ENCODE measurements around the gene NDUFB10. TPM values are rescaled to one million over a fixed set of nuclear protein-coding genes. Genes with fewer than 3 reads are reported as not detected.
A peak's percentile ranks its signal among the peaks of the same experiment; 100 is the strongest.
"Not testable (repeated sequence)": the region's sequence is repeated elsewhere in the genome, so short reads cannot be mapped to it uniquely, and the experiment has no call there.

The NDUFB10 gene
- total RNA-seq, 1 donor from 2014 or later, result 128 TPM

DNA sequence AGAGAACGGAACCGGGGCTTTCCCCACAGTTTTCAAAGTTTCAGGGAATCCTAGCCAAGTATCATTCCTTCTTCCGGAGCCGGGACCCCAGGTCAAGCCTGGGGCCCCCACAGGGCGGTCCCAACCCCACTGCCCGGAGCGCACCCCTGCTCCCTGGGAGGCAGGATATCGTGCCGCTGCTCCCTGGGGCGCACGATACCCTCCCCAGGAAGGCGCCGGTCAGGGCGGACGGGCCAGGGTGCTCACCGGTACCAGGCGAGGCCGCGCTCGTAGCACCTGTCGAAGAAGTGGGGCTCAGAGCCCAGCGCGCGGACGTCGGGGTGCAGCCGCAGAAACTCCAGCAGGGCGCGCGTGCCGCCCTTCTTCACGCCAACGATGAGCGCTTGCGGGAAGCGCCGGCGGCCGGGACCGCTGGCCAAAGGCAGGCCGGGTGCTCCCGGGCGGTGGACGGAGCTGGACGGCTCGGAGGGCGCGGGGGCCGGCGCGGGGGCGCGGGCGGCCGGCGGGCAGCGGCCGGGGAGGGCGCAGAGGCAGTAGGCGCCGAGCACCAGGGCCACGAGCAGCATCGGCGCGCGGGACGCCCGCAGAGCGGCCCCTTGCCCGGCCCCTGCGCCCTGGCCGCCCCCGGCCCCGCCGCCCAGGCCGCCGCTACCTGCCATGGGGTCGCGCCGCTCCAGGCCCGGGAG, 41.5 kb upstream of the NDUFB10 start:
- H3K27me3 Mint-ChIP-seq (ENCODE audit: low read depth), result peaks cover 81% of the 10 kb centered on the region
- peaks cover 10% of the 10 kb centered on the region for H3K4me1 Mint-ChIP-seq
- no peak for DNase-seq (ENCODE audit: low read depth, low spot score)
- no peaks in the 10 kb centered on the region for H3K9me3 Mint-ChIP-seq
- H3K36me3 Mint-ChIP-seq (ENCODE audit: low read depth), result no peaks in the 10 kb centered on the region
- no peak overlapping the region for H3K4me3 Mint-ChIP-seq
- TF ChIP-seq, protein P1, sequence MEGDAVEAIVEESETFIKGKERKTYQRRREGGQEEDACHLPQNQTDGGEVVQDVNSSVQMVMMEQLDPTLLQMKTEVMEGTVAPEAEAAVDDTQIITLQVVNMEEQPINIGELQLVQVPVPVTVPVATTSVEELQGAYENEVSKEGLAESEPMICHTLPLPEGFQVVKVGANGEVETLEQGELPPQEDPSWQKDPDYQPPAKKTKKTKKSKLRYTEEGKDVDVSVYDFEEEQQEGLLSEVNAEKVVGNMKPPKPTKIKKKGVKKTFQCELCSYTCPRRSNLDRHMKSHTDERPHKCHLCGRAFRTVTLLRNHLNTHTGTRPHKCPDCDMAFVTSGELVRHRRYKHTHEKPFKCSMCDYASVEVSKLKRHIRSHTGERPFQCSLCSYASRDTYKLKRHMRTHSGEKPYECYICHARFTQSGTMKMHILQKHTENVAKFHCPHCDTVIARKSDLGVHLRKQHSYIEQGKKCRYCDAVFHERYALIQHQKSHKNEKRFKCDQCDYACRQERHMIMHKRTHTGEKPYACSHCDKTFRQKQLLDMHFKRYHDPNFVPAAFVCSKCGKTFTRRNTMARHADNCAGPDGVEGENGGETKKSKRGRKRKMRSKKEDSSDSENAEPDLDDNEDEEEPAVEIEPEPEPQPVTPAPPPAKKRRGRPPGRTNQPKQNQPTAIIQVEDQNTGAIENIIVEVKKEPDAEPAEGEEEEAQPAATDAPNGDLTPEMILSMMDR (conservative IDR thresholded peaks at IDR 0.05), result no peak
- no peak overlapping the region for H3K27ac Mint-ChIP-seq (ENCODE audit: unreplicated experiment)

DNA sequence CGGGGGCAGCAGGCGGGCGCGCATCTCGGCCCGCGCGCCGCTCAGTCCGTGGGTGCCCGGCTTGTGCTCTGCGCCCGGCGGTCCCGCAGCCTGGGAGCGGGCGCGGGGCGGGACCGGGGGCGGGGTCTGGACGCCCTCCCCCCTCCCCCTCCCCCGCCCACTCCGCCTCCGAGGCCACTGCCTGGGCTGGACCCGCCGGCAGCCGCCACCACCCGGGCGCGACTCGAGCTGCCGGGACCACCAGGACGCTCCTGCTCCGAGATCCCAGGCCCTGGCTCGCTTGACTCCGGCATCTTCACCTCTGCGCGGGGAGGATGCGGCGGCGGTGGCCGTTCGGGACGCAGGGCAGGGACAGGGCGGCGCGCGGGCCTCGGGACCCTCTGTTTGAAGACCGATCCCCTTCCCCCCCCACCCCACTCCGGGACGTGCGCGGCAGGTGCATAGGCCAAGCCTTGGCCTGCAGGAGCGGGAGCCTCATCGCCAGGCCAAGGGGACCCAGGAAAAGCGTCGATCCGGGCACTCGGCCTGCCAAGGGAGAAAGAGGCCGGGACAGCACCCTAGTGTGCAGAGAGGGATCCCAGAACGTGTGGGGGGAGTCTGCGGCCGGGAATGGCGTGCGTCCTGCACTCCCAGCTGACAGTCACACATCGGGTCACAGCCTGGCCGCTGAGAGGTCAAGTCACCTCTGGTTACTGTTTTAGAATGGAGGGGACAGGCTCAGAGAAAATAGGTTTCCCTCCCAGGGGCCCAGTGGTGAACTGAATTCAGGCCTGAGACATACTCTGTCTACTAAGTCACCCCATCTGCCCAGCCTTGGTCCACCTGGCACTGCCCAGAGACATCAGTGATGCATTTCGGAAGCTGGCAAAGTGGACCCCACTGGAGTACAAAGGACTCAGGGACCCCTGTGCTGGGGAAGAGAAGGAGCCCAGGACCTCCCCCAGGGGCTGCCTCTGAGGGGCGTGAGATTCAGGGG, 40.7 kb upstream of the NDUFB10 start, which contains the start of gene HS3ST6:
TSS of gene HS3ST6 (minus strand) at position 65 of the 976 bp plus-strand sequence. CDS start 92 bp downstream, outside the sequence.
- H3K36me3 Mint-ChIP-seq (ENCODE audit: low read depth), result no peaks in the 10 kb centered on the region
- peaks cover 86% of the 10 kb centered on the region for H3K27me3 Mint-ChIP-seq (ENCODE audit: low read depth)
- DNase-seq (ENCODE audit: low read depth, low spot score), result peak; percentile 32
- no peaks in the 10 kb centered on the region for H3K9me3 Mint-ChIP-seq
- H3K4me3 Mint-ChIP-seq, result no peak within 1 kb of the TSS
- no peak within 1 kb of the TSS for H3K27ac Mint-ChIP-seq (ENCODE audit: unreplicated experiment)
- TF ChIP-seq, protein P1 (conservative IDR thresholded peaks at IDR 0.05), result no peak
- H3K4me1 Mint-ChIP-seq, result peaks cover 10% of the 10 kb centered on the region

DNA sequence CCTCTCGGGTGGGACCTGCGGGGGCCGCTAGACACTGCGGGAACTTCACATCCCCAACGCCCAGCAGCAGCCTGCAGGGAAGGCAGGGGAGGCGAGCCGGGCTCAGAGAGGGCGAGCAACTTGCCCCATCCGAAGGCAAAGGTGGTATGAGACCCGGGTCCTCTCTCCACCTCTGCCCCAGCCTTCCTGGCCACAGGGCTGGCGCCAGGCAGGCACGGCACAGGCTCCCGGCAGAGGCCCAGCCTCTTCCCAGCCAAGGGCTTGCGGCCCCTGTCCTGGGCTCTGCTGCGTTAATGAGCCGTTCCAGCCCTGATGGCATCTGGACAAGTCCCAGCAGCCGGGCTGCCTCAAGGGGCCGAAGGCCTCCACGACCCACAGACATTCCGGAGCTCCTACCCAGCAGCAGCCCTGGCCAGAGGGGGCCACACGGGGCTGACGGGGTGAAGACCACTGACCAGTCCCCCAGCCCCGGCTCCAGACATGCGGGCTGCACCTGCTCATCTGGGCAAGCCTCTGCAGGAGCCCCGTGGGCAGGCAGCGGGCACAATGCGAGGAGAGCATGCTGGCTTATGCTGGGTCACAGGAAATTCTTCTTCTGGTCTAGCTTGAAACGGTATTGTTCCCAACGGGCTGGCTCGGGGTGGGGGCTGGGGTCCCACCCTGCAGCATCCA, 39.9 kb upstream of the NDUFB10 start:
- Mint-ChIP-seq H3K4me3 (no peak overlapping the region), H3K9me3 (no peaks in the 10 kb centered on the region), H3K27me3 (ENCODE audit: low read depth) (peaks cover 92% of the 10 kb centered on the region), H3K27ac (ENCODE audit: unreplicated experiment) (no peak overlapping the region), H3K36me3 (ENCODE audit: low read depth) (no peaks in the 10 kb centered on the region), H3K4me1 (peaks cover 10% of the 10 kb centered on the region)
- no peak for DNase-seq (ENCODE audit: low read depth, low spot score)
- TF ChIP-seq, protein P1 (conservative IDR thresholded peaks at IDR 0.05), result no peak

DNA sequence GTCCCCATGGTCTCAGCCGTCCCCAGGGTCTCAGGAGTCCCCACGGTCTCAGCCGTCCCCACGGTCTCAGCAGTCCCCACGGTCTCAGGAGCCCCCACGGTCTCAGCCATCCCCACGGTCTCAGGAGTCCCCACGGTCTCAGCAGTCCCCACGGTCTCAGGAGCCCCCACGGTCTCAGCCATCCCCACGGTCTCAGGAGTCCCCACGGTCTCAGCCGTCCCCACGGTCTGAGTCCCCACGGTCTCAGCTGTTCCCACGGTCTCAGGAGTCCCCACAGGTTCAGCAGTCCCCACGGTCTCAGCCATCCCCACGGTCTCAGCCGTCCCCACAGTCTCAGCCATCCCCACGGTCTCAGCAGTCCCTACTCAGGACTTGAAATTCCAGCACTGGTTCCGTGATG, 39.2 kb upstream of the NDUFB10 start:
- H3K4me1 Mint-ChIP-seq, result not testable (repeated sequence)
- peaks cover 91% of the 10 kb centered on the region for H3K27me3 Mint-ChIP-seq (ENCODE audit: low read depth)

DNA sequence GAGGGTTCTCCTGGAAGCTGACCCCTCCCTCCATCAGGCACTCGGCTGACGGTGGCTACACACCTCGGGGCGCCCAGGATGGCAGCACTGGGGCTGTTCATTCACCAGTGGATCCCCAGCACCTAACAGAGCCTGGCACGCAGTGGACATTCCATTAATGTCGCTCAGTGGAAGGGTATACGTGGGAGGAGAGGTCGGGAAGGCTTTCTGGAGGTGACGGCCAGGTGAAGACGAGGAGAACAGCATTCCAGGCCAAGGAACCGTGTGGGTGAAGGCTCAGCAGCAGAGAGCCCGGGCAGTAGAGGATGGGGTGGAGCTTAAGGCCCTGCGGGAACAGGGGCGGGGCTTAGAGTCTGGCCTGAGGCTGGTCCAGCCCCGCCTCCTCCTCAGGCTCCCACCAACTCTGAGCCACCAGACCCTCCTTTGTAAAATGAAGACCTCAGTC, 38.6 kb upstream of the NDUFB10 start:
- DNase-seq (ENCODE audit: low read depth, low spot score), result peak; percentile 53
- H3K4me3 Mint-ChIP-seq, result no peak overlapping the region
- no peaks in the 10 kb centered on the region for H3K36me3 Mint-ChIP-seq (ENCODE audit: low read depth)
- peaks cover 10% of the 10 kb centered on the region for H3K4me1 Mint-ChIP-seq
- TF ChIP-seq, protein P1 (conservative IDR thresholded peaks at IDR 0.05), result no peak
- peak overlapping the region; percentile 24 for H3K27ac Mint-ChIP-seq (ENCODE audit: unreplicated experiment)
- peaks cover 85% of the 10 kb centered on the region for H3K27me3 Mint-ChIP-seq (ENCODE audit: low read depth)
- no peaks in the 10 kb centered on the region for H3K9me3 Mint-ChIP-seq

More for the DNA sequence above, 39.2 kb upstream of the NDUFB10 start:
- not testable (repeated sequence) for H3K36me3 Mint-ChIP-seq (ENCODE audit: low read depth); DNase-seq (ENCODE audit: low read depth, low spot score); H3K4me3 Mint-ChIP-seq; H3K27ac Mint-ChIP-seq (ENCODE audit: unreplicated experiment); H3K9me3 Mint-ChIP-seq

Data from neural crest cell (in vitro differentiated cells).